Activated CD4-positive, alpha-beta T cell treated with anti-CD3 and anti-CD28 coated beads, Interleukin-2, amount 10 ng/mL, durations not matched to agents 24 days and 14 days (primary cell): ENCODE measurements around the gene LHFPL6. TPM values are rescaled to one million over a fixed set of nuclear protein-coding genes. Genes with fewer than 3 reads are reported as not detected.

Experiments used
- DNase-seq: peaks from one replicate; pipeline ENCODE4 v3.0.0; 2022
- H3K27ac Mint-ChIP-seq: one replicate; pipeline ENCODE4 v1.8.0; 2022; ENCODE audit warnings: mild to moderate bottlenecking, mixed read lengths
- H3K27me3 Mint-ChIP-seq: one replicate; pipeline ENCODE4 v1.8.0; 2022; ENCODE audit warnings: mixed read lengths
- H3K36me3 Mint-ChIP-seq: one replicate; pipeline ENCODE4 v1.8.0; 2022; ENCODE audit warnings: low read depth, mild to moderate bottlenecking, mixed read lengths
- H3K4me1 Mint-ChIP-seq: one replicate; pipeline ENCODE4 v1.8.0; 2021; ENCODE audit warnings: mixed read lengths
- H3K4me3 Mint-ChIP-seq: one replicate; pipeline ENCODE4 v1.8.0; 2022; ENCODE audit warnings: mild to moderate bottlenecking, moderate library complexity, mixed read lengths
- H3K9me3 Mint-ChIP-seq: one replicate; pipeline ENCODE4 v1.8.0; 2021; ENCODE audit warnings: mixed read lengths
- intact Hi-C: fragments of 100-400 bp; cut with micrococcal nuclease; formaldehyde crosslinking; loops from one replicate; pipeline ENCODE4 v1.15.1; 2023
- total RNA-seq: library from RNA; stranded (reverse); gene quantifications from 2 replicates; pipeline ENCODE4 v1.2.3, GENCODE V29; 2022

LHFPL6 gene
- total RNA-seq, 1 donor from 2014 or later, result 4.8 TPM

- intact Hi-C loops, result no loop called here
Measured at GRCh38 chr13:39446865-39447264, 156.1 kb downstream of the LHFPL6 start.

GRCh38 chr13:39444866-39445265 lies 158.1 kb downstream of the LHFPL6 start:
- DNase-seq, result no peak
- Mint-ChIP-seq H3K4me1 (no peaks in the 10 kb centered on the region), H3K9me3 (no peaks in the 10 kb centered on the region), H3K27ac (no peak overlapping the region), H3K27me3 (peaks cover 2% of the 10 kb centered on the region), H3K36me3 (no peaks in the 10 kb centered on the region), H3K4me3 (no peak overlapping the region)
- intact Hi-C loops, result no loop called here

More at GRCh38 chr13:39446865-39447264, 156.1 kb downstream of the LHFPL6 start:
- H3K4me1 Mint-ChIP-seq, result no peaks in the 10 kb centered on the region
- DNase-seq, result no peak
- peaks cover 3% of the 10 kb centered on the region for H3K27me3 Mint-ChIP-seq
- no peak overlapping the region for H3K4me3 Mint-ChIP-seq
- H3K27ac Mint-ChIP-seq, result no peak overlapping the region
- H3K9me3 Mint-ChIP-seq, result no peaks in the 10 kb centered on the region
- H3K36me3 Mint-ChIP-seq, result no peaks in the 10 kb centered on the region

GRCh38 chr13:39433651-39434050 lies 169.3 kb downstream of the LHFPL6 start:
- no peak overlapping the region for H3K27ac Mint-ChIP-seq
- intact Hi-C loops, result no loop called here
- no peak overlapping the region for H3K4me3 Mint-ChIP-seq
- H3K27me3 Mint-ChIP-seq, result no peaks in the 10 kb centered on the region
- no peaks in the 10 kb centered on the region for H3K4me1 Mint-ChIP-seq
- no peaks in the 10 kb centered on the region for H3K36me3 Mint-ChIP-seq
- DNase-seq, result no peak
- no peaks in the 10 kb centered on the region for H3K9me3 Mint-ChIP-seq

DNA sequence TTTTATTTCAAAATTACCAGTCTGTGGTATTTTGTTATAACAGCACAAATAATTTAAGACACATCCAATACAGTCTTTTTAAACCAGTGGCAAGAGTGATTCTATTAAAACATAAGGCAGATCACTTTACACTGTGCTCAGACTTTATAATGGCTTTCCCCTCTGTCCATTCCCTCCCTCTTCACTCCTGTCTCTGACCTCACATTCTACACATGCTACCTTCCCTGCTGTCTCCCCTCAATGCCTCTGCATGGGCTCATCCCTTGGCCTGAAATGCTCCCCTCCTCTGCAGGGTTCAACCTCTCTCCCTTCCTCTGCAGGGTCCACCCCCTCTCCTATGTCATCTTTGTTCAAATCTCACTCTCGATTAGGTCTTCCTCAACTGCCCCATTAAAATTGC lies 170.8 kb downstream of the LHFPL6 start:
- no peak for DNase-seq
- Mint-ChIP-seq H3K27ac (no peak overlapping the region), H3K9me3 (no peaks in the 10 kb centered on the region), H3K36me3 (no peaks in the 10 kb centered on the region), H3K4me1 (no peaks in the 10 kb centered on the region), H3K27me3 (peaks cover 2% of the 10 kb centered on the region), H3K4me3 (no peak overlapping the region)
- intact Hi-C loops, result no loop called here

DNA sequence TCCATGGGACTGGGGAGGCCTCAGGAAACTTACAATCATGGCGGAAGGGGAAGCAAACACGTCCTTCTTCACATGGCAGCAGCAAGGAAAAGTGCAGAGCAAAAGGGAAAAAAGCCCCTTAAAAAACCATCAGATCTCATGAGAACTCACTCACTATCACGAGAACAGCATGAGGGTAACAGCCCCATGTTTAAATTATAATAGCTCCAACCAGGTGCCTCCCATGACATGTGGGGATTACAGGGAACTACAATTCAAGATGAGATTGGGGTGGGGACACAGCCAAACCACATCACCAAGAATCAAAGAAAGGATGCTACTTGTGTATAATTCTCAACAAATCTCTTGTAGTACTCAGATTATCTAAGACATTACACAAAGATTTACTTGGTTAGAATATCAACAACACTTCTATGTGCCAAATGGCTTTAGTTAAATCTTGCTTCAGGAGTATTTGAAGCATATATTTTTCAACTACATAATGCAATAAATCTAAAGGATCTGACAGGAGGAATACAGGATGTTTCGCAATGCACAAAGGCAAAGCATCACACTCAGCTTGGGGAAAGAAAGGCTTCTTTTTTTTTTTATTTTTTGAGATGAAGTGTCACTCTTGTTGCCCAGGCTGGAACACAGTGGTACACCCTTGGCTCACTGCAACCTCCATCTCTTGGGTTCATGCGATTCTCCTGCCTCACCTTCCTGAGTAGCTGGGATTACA lies 180.0 kb downstream of the LHFPL6 start:
- no peaks in the 10 kb centered on the region for H3K9me3 Mint-ChIP-seq
- H3K27me3 Mint-ChIP-seq, result peaks cover 4% of the 10 kb centered on the region
- no peak overlapping the region for H3K27ac Mint-ChIP-seq
- no peaks in the 10 kb centered on the region for H3K36me3 Mint-ChIP-seq
- no peak for DNase-seq
- no peak overlapping the region for H3K4me3 Mint-ChIP-seq
- H3K4me1 Mint-ChIP-seq, result no peaks in the 10 kb centered on the region
- intact Hi-C loops, result no loop called here

DNA sequence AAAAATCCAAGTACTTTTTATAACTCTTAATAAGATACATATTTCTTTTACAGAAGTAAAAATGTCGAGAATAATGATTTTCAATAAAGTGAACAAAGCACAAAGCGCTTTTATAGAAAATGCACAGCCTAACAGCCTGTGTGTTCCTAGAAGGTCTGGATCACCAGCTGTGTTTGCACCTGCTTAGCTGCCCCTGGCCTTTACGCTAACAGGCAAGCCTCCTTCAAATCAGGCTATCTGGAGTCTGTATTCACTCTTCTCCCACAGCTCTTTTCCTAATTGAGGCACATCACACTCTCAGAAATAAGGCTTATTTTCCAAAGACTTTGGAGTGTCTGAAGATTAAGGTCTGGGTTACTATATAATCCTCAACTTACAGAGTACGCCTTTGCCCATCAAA lies 183.1 kb downstream of the LHFPL6 start:
- DNase-seq, result no peak
- Mint-ChIP-seq H3K4me3 (no peak overlapping the region), H3K36me3 (no peaks in the 10 kb centered on the region), H3K27me3 (peaks cover 9% of the 10 kb centered on the region), H3K4me1 (no peaks in the 10 kb centered on the region), H3K9me3 (no peaks in the 10 kb centered on the region), H3K27ac (no peak overlapping the region)
- intact Hi-C loops, result no loop called here

- Mint-ChIP-seq H3K27ac (no peak overlapping the region), H3K27me3 (peaks cover 9% of the 10 kb centered on the region), H3K36me3 (no peaks in the 10 kb centered on the region), H3K4me1 (no peaks in the 10 kb centered on the region), H3K9me3 (no peaks in the 10 kb centered on the region), H3K4me3 (no peak overlapping the region)
- intact Hi-C loops, result no loop called here
- no peak for DNase-seq
Measured at GRCh38 chr13:39419068-39419467, 183.9 kb downstream of the LHFPL6 start.

GRCh38 chr13:39418424-39418823 lies 184.6 kb downstream of the LHFPL6 start:
- intact Hi-C loops, result no loop called here
- Mint-ChIP-seq H3K27me3 (peaks cover 9% of the 10 kb centered on the region), H3K9me3 (no peaks in the 10 kb centered on the region), H3K27ac (no peak overlapping the region), H3K4me1 (no peaks in the 10 kb centered on the region), H3K4me3 (no peak overlapping the region), H3K36me3 (no peaks in the 10 kb centered on the region)
- no peak for DNase-seq

- peaks cover 9% of the 10 kb centered on the region for H3K27me3 Mint-ChIP-seq
- intact Hi-C loops, result no loop called here
- H3K9me3 Mint-ChIP-seq, result no peaks in the 10 kb centered on the region
- no peaks in the 10 kb centered on the region for H3K4me1 Mint-ChIP-seq
- DNase-seq, result no peak
- H3K27ac Mint-ChIP-seq, result no peak overlapping the region
- no peaks in the 10 kb centered on the region for H3K36me3 Mint-ChIP-seq
- no peak overlapping the region for H3K4me3 Mint-ChIP-seq
Measured at GRCh38 chr13:39417643-39418042, 185.3 kb downstream of the LHFPL6 start.

DNA sequence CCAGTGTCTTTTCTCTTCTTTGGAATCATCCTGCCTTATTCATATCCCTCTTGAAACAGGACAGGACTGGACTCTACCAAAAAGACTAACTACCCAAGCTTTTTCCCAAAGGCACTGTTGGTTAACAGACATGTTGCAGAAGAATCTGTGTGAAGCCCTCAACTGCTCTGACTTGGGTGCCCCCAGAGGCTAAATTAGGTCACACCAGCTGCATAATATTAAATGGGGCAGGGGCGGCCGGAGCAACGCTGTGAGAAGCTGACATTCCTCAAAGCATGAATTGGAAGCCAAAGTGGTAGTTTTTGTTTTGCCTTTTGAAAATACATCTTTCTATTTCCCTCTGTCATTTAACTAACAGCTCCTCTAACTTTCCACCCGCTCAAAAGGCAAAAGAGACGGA lies 185.9 kb downstream of the LHFPL6 start:
- Mint-ChIP-seq H3K36me3 (no peaks in the 10 kb centered on the region), H3K27ac (no peak overlapping the region), H3K4me3 (no peak overlapping the region), H3K9me3 (no peaks in the 10 kb centered on the region), H3K27me3 (peaks cover 9% of the 10 kb centered on the region), H3K4me1 (no peaks in the 10 kb centered on the region)
- no peak for DNase-seq
- intact Hi-C loops, result no loop called here

- H3K27ac Mint-ChIP-seq, result no peak overlapping the region
Measured at GRCh38 chr13:39415008-39415802, 187.8 kb downstream of the LHFPL6 start.

DNA sequence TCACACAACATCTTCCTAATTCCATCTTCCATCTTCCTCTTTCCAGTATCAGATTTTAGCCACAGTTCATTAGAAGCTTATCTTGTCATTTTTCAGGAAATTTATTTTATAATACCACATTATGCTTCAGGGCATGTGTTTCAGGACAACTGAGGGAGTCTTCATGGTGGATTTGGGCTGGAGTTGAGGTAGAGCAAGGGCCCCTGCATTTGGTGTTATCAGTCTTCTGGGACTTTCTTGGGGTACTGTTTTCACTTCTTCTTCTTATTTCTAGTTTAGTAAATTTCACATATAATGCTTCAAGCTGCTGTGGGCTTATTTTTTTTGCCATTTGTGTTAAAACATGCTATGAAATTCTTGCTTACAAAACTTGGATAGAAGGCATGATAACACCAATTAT lies 188.7 kb downstream of the LHFPL6 start:
- Mint-ChIP-seq H3K27ac (no peak overlapping the region), H3K4me3 (no peak overlapping the region), H3K9me3 (no peaks in the 10 kb centered on the region), H3K36me3 (no peaks in the 10 kb centered on the region), H3K27me3 (peaks cover 11% of the 10 kb centered on the region), H3K4me1 (no peaks in the 10 kb centered on the region)
- intact Hi-C loops, result no loop called here
- DNase-seq, result no peak

More at GRCh38 chr13:39415008-39415802, 187.8 kb downstream of the LHFPL6 start:
- Mint-ChIP-seq H3K36me3 (no peaks in the 10 kb centered on the region), H3K4me3 (no peak overlapping the region), H3K27me3 (peaks cover 9% of the 10 kb centered on the region), H3K4me1 (no peaks in the 10 kb centered on the region), H3K9me3 (no peaks in the 10 kb centered on the region)
- DNase-seq, result no peak
- intact Hi-C loops, result no loop called here

DNA sequence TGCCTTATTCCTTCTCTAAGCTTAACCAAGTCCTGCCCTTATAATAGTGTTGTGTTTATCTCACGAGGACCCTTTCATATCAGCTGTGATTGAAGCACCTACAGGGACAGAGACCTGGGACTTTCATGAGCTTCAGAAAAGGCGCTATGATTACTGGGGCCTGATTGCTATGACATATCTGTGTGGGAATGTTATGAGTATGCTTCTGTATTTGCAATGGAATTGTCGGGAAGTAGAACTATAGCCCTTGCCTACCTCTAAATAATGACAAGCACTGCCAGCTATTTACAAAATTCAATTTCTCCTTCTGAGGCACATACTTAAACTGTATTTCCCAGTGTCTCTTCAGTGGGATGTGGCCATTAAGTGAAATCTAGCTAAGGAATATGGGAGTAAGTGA lies 191.5 kb downstream of the LHFPL6 start:
- no peaks in the 10 kb centered on the region for H3K36me3 Mint-ChIP-seq
- intact Hi-C loops, result no loop called here
- H3K4me3 Mint-ChIP-seq, result no peak overlapping the region
- H3K9me3 Mint-ChIP-seq, result no peaks in the 10 kb centered on the region
- no peaks in the 10 kb centered on the region for H3K4me1 Mint-ChIP-seq
- H3K27ac Mint-ChIP-seq, result no peak overlapping the region
- H3K27me3 Mint-ChIP-seq, result peaks cover 9% of the 10 kb centered on the region
- DNase-seq, result no peak

GRCh38 chr13:39410964-39411363 lies 192.0 kb downstream of the LHFPL6 start:
- H3K27ac Mint-ChIP-seq, result no peak overlapping the region
- no peaks in the 10 kb centered on the region for H3K36me3 Mint-ChIP-seq
- H3K27me3 Mint-ChIP-seq, result peaks cover 9% of the 10 kb centered on the region
- intact Hi-C loops, result no loop called here
- no peaks in the 10 kb centered on the region for H3K4me1 Mint-ChIP-seq
- DNase-seq, result no peak
- no peaks in the 10 kb centered on the region for H3K9me3 Mint-ChIP-seq
- H3K4me3 Mint-ChIP-seq, result no peak overlapping the region
